Measurements from ENCODE around the gene GPR150.

The GPR150 gene

DNA sequence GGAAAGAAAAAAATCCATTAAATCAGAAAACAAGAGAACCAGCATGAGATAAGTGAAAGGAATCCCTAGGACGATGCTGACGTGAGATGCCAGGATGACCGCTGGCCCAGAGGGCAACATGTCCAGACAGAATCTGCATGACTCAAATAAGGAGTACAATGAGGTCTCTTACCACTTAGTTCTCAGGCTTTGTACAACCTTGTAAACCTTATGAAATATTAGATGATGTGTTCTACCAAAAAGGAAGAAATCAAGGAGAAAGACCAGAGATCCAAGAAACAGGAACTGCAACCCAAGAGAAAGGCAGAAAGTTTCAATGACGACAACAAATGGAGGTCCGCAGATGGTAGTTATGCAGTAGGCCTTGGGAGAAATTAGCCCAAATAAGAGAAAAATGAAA lies 2.8 kb upstream of the GPR150 start:
- no peak overlapping the region for H3K27ac ChIP-seq

DNA sequence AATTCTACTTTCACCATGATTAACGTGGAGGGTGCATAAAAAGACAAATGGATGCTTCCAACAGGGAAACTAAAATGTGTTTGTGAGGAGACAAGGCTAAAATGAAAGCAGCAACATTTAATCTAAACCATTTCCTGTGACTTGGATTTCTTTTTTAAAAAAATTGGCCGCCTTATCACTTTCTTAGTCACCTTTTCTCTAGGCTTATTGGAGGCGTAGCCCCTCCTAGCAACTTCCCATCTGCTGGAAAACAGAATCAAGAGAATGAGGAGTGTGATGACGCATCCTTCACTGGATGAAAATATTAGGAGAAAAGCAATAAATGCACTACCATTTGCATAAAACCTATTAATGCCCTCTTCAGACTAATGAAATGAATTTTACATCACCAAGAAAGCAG lies 791 bp upstream of the GPR150 start:
- Histone ChIP-seq H3K27me3 (peaks cover 60% of the 10 kb centered on the region), H3K27ac (no peak overlapping the region), H3K4me1 (ENCODE audit: control insufficient read depth in 1 of 2, insufficient read depth in 1 of 2, low read depth in 1 of 2, low read length in 1 of 2) (peaks cover 24 to 25% of the 10 kb centered on the region in 2 experiments)

More for the DNA sequence above, 2.8 kb upstream of the GPR150 start:
- Histone ChIP-seq H3K4me1 (ENCODE audit: control insufficient read depth in 1 of 2, insufficient read depth in 1 of 2, low read depth in 1 of 2, low read length in 1 of 2) (peaks cover 22 to 25% of the 10 kb centered on the region in 2 experiments), H3K9me3 (no peaks in the 10 kb centered on the region), H3K27me3 (peaks cover 42% of the 10 kb centered on the region), H3K36me3 (no peaks in the 10 kb centered on the region), H3K4me3 (ENCODE audit: low read depth in 1 of 2, low read length in 1 of 2) (no peak overlapping the region)
- TF ChIP-seq, protein P1, sequence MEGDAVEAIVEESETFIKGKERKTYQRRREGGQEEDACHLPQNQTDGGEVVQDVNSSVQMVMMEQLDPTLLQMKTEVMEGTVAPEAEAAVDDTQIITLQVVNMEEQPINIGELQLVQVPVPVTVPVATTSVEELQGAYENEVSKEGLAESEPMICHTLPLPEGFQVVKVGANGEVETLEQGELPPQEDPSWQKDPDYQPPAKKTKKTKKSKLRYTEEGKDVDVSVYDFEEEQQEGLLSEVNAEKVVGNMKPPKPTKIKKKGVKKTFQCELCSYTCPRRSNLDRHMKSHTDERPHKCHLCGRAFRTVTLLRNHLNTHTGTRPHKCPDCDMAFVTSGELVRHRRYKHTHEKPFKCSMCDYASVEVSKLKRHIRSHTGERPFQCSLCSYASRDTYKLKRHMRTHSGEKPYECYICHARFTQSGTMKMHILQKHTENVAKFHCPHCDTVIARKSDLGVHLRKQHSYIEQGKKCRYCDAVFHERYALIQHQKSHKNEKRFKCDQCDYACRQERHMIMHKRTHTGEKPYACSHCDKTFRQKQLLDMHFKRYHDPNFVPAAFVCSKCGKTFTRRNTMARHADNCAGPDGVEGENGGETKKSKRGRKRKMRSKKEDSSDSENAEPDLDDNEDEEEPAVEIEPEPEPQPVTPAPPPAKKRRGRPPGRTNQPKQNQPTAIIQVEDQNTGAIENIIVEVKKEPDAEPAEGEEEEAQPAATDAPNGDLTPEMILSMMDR (IDR thresholded peaks at IDR 0.05), result no peak

DNA sequence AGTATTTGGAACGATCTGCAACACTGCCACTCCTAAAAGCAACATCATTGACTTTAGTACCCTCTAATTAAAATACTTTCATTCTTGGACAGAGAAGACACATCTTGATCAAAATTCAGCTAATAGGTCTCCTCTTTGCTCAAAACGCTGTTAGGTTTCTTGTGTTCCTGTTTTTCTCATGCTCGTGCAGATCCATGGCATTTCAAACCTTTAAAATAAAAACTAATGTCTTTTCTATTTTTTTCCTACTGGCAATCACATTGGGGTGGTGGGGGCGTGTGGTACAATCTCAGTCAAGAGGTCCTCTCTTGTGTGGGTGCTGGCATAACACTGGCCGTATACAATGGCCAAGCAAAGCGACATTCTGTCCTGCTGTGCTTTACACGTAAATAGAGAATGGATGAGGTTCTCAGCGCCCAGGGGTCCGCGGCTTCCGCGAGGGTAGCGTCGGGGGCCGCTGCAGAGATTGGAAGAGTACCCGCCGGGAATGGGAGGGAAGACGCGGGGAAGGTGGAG lies 315 bp upstream of the GPR150 start:
- peak overlapping the region; percentile 49 to 55 for H3K4me3 ChIP-seq (ENCODE audit: low read depth in 1 of 2, low read length in 1 of 2)
- H3K9me3 ChIP-seq, result no peaks in the 10 kb centered on the region
- H3K27me3 ChIP-seq, result peaks cover 60% of the 10 kb centered on the region
- TF ChIP-seq, protein P1 (IDR thresholded peaks at IDR 0.05), result no peak
- peaks cover 24 to 25% of the 10 kb centered on the region in 2 experiments for H3K4me1 ChIP-seq (ENCODE audit: control insufficient read depth in 1 of 2, insufficient read depth in 1 of 2, low read depth in 1 of 2, low read length in 1 of 2)
- H3K36me3 ChIP-seq, result no peaks in the 10 kb centered on the region
- no peak overlapping the region for H3K27ac ChIP-seq

More for the DNA sequence above, 791 bp upstream of the GPR150 start:
- Histone ChIP-seq H3K36me3 (no peaks in the 10 kb centered on the region), H3K9me3 (no peaks in the 10 kb centered on the region), H3K4me3 (ENCODE audit: low read depth in 1 of 2, low read length in 1 of 2) (no peak overlapping the region)
- TF ChIP-seq, protein P1 (IDR thresholded peaks at IDR 0.05), result no peak

DNA sequence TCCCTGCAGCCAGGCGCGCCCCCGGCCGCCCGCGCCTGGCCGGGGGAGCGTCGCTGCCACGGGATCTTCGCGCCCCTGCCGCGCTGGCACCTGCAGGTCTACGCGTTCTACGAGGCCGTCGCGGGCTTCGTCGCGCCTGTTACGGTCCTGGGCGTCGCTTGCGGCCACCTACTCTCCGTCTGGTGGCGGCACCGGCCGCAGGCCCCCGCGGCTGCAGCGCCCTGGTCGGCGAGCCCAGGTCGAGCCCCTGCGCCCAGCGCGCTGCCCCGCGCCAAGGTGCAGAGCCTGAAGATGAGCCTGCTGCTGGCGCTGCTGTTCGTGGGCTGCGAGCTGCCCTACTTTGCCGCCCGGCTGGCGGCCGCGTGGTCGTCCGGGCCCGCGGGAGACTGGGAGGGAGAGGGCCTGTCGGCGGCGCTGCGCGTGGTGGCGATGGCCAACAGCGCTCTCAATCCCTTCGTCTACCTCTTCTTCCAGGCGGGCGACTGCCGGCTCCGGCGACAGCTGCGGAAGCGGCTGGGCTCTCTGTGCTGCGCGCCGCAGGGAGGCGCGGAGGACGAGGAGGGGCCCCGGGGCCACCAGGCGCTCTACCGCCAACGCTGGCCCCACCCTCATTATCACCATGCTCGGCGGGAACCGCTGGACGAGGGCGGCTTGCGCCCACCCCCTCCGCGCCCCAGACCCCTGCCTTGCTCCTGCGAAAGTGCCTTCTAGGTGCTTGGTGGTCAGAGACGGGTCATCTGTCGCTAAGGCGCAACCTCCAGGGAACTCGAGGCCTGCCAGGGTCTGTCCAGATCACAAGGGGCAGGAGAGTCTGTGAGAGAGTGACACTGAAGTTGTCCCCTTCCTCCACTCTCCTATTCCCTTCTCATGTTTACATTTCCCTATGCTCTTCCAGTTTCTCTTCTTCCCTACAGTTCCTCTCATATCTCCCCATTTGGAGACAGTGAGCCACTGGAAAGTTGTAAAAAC lies 1.3 kb downstream of the GPR150 start:
- TF ChIP-seq, protein P1 (IDR thresholded peaks at IDR 0.05), result no peak
- Histone ChIP-seq H3K4me3 (ENCODE audit: low read depth in 1 of 2, low read length in 1 of 2) (peak overlapping the region; percentile 49 to 56), H3K27me3 (peaks cover 60% of the 10 kb centered on the region), H3K4me1 (ENCODE audit: control insufficient read depth in 1 of 2, insufficient read depth in 1 of 2, low read depth in 1 of 2, low read length in 1 of 2) (peaks cover 24 to 25% of the 10 kb centered on the region in 2 experiments), H3K36me3 (no peaks in the 10 kb centered on the region), H3K27ac (no peak overlapping the region), H3K9me3 (no peaks in the 10 kb centered on the region)

DNA sequence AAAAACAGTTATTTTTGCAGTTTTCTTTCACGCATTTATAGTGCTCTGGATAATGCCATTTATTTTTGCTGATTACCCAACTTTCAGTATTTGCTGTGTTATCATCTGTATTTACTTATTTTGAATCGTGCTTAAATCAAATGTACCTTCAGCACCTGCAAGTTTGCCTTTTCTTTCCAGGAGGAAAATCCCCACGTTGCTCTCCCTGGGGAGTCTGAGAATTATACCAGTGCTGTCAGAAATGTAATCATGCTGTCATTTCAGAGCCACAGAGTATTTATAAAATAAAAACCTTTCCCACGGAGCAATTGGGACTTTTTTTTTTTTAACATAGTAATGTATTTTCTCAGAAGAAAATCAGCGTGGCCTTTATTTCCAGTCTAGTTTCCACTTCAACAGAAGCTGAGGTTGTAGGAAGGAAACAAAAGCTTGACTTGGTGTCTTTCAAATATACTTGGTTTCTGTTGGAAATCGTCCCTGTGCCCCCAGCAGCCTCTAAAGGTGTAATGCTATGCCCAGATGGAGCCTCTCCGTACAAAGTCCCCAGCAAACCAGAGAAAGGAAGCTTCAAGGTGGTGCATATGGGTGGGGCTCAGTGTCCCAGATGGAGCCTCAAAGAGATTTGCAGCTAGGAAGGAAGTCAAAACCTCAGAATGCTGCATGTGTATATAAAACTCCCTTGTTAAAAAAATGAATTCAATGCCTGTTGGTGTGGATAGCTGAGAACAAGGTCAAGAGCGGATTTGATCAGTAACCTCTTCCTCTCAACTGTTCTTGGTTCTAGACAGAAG lies 2.1 kb downstream of the GPR150 start:
- peaks cover 24 to 25% of the 10 kb centered on the region in 2 experiments for H3K4me1 ChIP-seq (ENCODE audit: control insufficient read depth in 1 of 2, insufficient read depth in 1 of 2, low read depth in 1 of 2, low read length in 1 of 2)
- H3K27me3 ChIP-seq, result peaks cover 60% of the 10 kb centered on the region
- TF ChIP-seq, protein P1 (IDR thresholded peaks at IDR 0.05), result no peak
- H3K9me3 ChIP-seq, result no peaks in the 10 kb centered on the region
- peak overlapping the region in 1 of 2 experiments; percentile 56 for H3K4me3 ChIP-seq (ENCODE audit: low read depth in 1 of 2, low read length in 1 of 2)
- no peak overlapping the region for H3K27ac ChIP-seq
- no peaks in the 10 kb centered on the region for H3K36me3 ChIP-seq
